HepG2 (cell line): Measurements from ENCODE around the gene CSRNP3. TPM values are rescaled to one million over a fixed set of nuclear protein-coding genes. Genes with fewer than 3 reads are reported as not detected.

Experiments
- ATAC-seq: fragments of 200-7000 bp; cut with Tn5 transposase; 3 replicates; pipeline ENCODE4 v1.9.1; 2020; ENCODE audit warnings: mild to moderate bottlenecking, moderate library complexity
- BruUV-seq: library from RNA; stranded (reverse); fragments of 400-500 nt; replicated peaks from 2 replicates; lab custom pipeline; 2021; lab: Mats Ljungman, UMichigan
- CTCF ChIA-PET: fragments of 300-600 bp; formaldehyde crosslinking; extraction: SDS; loops from one replicate; lab custom pipeline; 2021; ENCODE audit warnings: low total read pairs, inconsistent platforms, low intra/inter-chr PET ratio; lab: Yijun Ruan, JAX
- POLR2A ChIA-PET: fragments of 350-600 bp; sonication (Branson Sonifier 250); formaldehyde crosslinking; loops from one replicate; lab custom pipeline; 2020; ENCODE audit warnings: antibody characterized with exemption, inconsistent platforms; lab: Yijun Ruan, JAX
- DNase-seq: peaks from one replicate; pipeline ENCODE4 v3.0.0-alpha.2; 2015; ENCODE audit warnings: low spot score
- FAIRE-seq: peaks from 3 replicates; lab custom pipeline; 2011; peaks lifted over from hg19 to GRCh38; lab: Jason Lieb, UNC
- H2AFZ ChIP-seq: one replicate; pipeline ENCODE4 v1.6.1; 2011; ENCODE audit warnings: low read length, inconsistent platforms
- H3K27ac ChIP-seq: fragments of 300-600 bp; 3 replicates; pipeline ENCODE4 v1.8.0; 2011; ENCODE audit warnings: mixed run types, mild to moderate bottlenecking, mixed read lengths, low read length, inconsistent platforms; ENCODE audit not compliant: insufficient read depth; ENCODE audit errors: extremely low read length
- H3K27me3 ChIP-seq, 2 experiments: fragments of 200-600 bp in 1 of 2; 2 replicates in 1 of 2; 3 replicates in 1 of 2; pipeline versions ENCODE4 v1.6.0 to v1.8.0; 2011; ENCODE audit warnings: low read length in 2 of 2, mild to moderate bottlenecking in 2 of 2, moderate library complexity in 2 of 2, inconsistent platforms in 1 of 2; ENCODE audit not compliant: insufficient read depth in 2 of 2, control insufficient read depth in 1 of 2
- H3K36me3 ChIP-seq, 2 experiments: fragments of 200-600 bp in 1 of 2; replicated peaks in 1 of 2; 2 replicates in 1 of 2; 3 replicates in 1 of 2; pipeline versions ENCODE4 v1.5.1 to v1.8.0; 2011; ENCODE audit warnings: low read length in 2 of 2, inconsistent platforms in 1 of 2; ENCODE audit not compliant: insufficient read depth in 2 of 2, control insufficient read depth in 1 of 2
- H3K4me1 ChIP-seq: 2 replicates; pipeline ENCODE4 v1.5.1; 2012; ENCODE audit warnings: low read length, inconsistent platforms; ENCODE audit not compliant: insufficient read depth
- H3K4me2 ChIP-seq: 2 replicates; pipeline ENCODE4 v1.6.0; 2011; ENCODE audit warnings: low read depth, low read length, inconsistent platforms
- H3K4me3 ChIP-seq, 3 experiments: fragments of 200-600 bp in 1 of 3; sonication (generic), shearing (Covaris generic) in 1 of 3; replicated peaks in 1 of 3; 2 replicates each; pipeline ENCODE4 v1.5.1; 2011 to 2016; ENCODE audit warnings: low read length in 3 of 3, inconsistent platforms in 2 of 3, low read depth in 2 of 3, mild to moderate bottlenecking in 2 of 3, control low read depth in 1 of 3, mixed read lengths in 1 of 3; ENCODE audit not compliant: insufficient read depth in 1 of 3
- H3K79me2 ChIP-seq: one replicate; pipeline ENCODE4 v1.6.1; 2011; ENCODE audit warnings: low read length, inconsistent platforms; ENCODE audit not compliant: insufficient read depth
- H3K9ac ChIP-seq: 2 replicates; pipeline ENCODE4 v1.6.0; 2011; ENCODE audit warnings: mild to moderate bottlenecking, low read depth, low read length, inconsistent platforms; ENCODE audit not compliant: insufficient read depth
- H3K9me3 ChIP-seq: 2 replicates; pipeline ENCODE4 v1.5.1; 2012; ENCODE audit warnings: mild to moderate bottlenecking, low read length
- H4K20me1 ChIP-seq: 2 replicates; pipeline ENCODE4 v1.6.0; 2011; ENCODE audit warnings: inconsistent platforms, mild to moderate bottlenecking, low read length, moderate library complexity; ENCODE audit not compliant: insufficient read depth
- CTCF ChIP-seq: sonication (generic); formaldehyde crosslinking; IDR thresholded peaks from 2 replicates; pipeline ENCODE4 v1.5.0; 2020; ENCODE audit warnings: mild to moderate bottlenecking, missing genetic modification reagents, moderate library complexity
- DPF2 ChIP-seq: sonication (generic); formaldehyde crosslinking; IDR thresholded peaks from 2 replicates; pipeline ENCODE4 v1.4.0; 2020; ENCODE audit warnings: mild to moderate bottlenecking, low read depth, missing genetic modification reagents, borderline replicate concordance
- HMGA1 ChIP-seq: sonication (generic); formaldehyde crosslinking; conservative IDR thresholded peaks from 2 replicates; pipeline ENCODE4 v1.4.0; 2020; ENCODE audit warnings: missing genetic modification reagents
- MATR3 ChIP-seq: sonication (generic); formaldehyde crosslinking; IDR thresholded peaks from 2 replicates; pipeline ENCODE4 v1.4.0; 2020; ENCODE audit warnings: missing genetic modification reagents
- NCOA2 ChIP-seq: sonication (generic); formaldehyde crosslinking; IDR thresholded peaks from 2 replicates; pipeline ENCODE4 v1.8.0; 2022; ENCODE audit warnings: inconsistent platforms
- PBX3 ChIP-seq: sonication (generic); formaldehyde crosslinking; IDR thresholded peaks from 2 replicates; pipeline ENCODE4 v1.8.1; 2023; ENCODE audit warnings: missing genetic modification reagents, inconsistent platforms, borderline replicate concordance
- TCF12 ChIP-seq, 2 experiments: fragments of 450-650 bp in 1 of 2; sonication (generic) in 1 of 2; formaldehyde crosslinking in 1 of 2; IDR thresholded peaks; 2 replicates each; pipeline versions ENCODE4 v1.6.1 to v1.8.0; 2017 to 2022; ENCODE audit warnings: antibody characterized with exemption in 1 of 2, mild to moderate bottlenecking in 1 of 2, missing genetic modification reagents in 1 of 2, moderate library complexity in 1 of 2
- ZBTB25 ChIP-seq: IDR thresholded peaks from 2 replicates; pipeline ENCODE4 v1.6.1; 2018; ENCODE audit warnings: missing genetic modification reagents
- ZFY ChIP-seq: sonication (generic); formaldehyde crosslinking; IDR thresholded peaks from 2 replicates; pipeline ENCODE4 v1.4.0; 2020; ENCODE audit warnings: missing genetic modification reagents
- ZNF253 ChIP-seq: sonication (generic); formaldehyde crosslinking; IDR thresholded peaks from 2 replicates; pipeline ENCODE4 v1.8.0; 2022; ENCODE audit warnings: mild to moderate bottlenecking, missing genetic modification reagents, borderline replicate concordance
- ZNF501 ChIP-seq: sonication (generic); formaldehyde crosslinking; IDR thresholded peaks from 2 replicates; pipeline ENCODE4 v1.5.1; 2020; ENCODE audit warnings: mild to moderate bottlenecking, moderate library complexity, missing genetic modification reagents
- ZNF792 ChIP-seq: IDR thresholded peaks from 2 replicates; pipeline ENCODE4 v1.6.1; 2016
- WGBS: methylation state at CpG from one replicate; pipeline ENCODE4 v1.1.6; 2017; ENCODE audit warnings: low lambda C conversion rate; 5-methylcytosine and 5-hydroxymethylcytosine counted together
- in situ Hi-C: cut with HindIII; loops from 2 replicates; pipeline ENCODE4 v1.10.0; 2017; ENCODE audit warnings: low pct_unique_long_range_greater_than_20kb; ENCODE audit not compliant: extremely low pct_ligation_motif_present
- intact Hi-C: fragments of 100-400 bp; cut with micrococcal nuclease; formaldehyde crosslinking; loops from one replicate; pipeline ENCODE4 v1.10.0; 2022; ENCODE audit not compliant: unreplicated experiment
- polyA plus RNA-seq, 8 experiments: library from polyadenylated mRNA; depleted of rRNA in 3 of 8; stranded (reverse) in 7 of 8; unstranded in 1 of 8; fragments of >200 nt; fragmentation: Illumina TruSeq in 4 of 8; extraction: Trizol in 4 of 8; gene quantifications; 2 replicates each; pipeline versions ENCODE4 v1.2.1 to v1.2.3, GENCODE V29; 2011 to 2016; ENCODE audit warnings: low read depth in 4 of 8, missing spikeins in 1 of 8, mixed read lengths in 1 of 8; ENCODE audit not compliant: insufficient read depth in 1 of 8
- total RNA-seq, 5 experiments: library from RNA; depleted of rRNA; stranded (reverse); fragments of >200 nt; fragmentation: Illumina TruSeq; extraction: Trizol; gene quantifications; 2 replicates each; pipeline ENCODE4 v1.2.3, GENCODE V29; 2016; ENCODE audit warnings: low read depth in 1 of 5
- TF ChIP-seq, protein P1 (sequence below): sonication (generic); formaldehyde crosslinking; IDR thresholded peaks from 2 replicates; pipeline ENCODE4 v1.8.0; 2022; ENCODE audit warnings: missing genetic modification reagents, low read depth, mild to moderate bottlenecking, borderline replicate concordance
- TF ChIP-seq, protein P2 (sequence below): sonication (generic); formaldehyde crosslinking; IDR thresholded peaks from 2 replicates; pipeline ENCODE4 v1.5.0; 2020; ENCODE audit warnings: mild to moderate bottlenecking, low read depth, missing genetic modification reagents, borderline replicate concordance

CSRNP3 gene
- total and polyA plus RNA-seq, 2 of the 13 experiments (the other 11 are each of a cell fraction or from before 2014, with no cell fraction given) = not detected

- TF ChIP-seq DPF2 = no peak
Measured at GRCh38 chr2:165634855-165635254, 165.4 kb downstream of the CSRNP3 start (continued).

- no peak overlapping the region for H3K27ac ChIP-seq
- POLR2A ChIA-PET = no interaction called here
- CTCF ChIA-PET = no interaction called here
- H3K27me3 ChIP-seq = no peaks in the 10 kb centered on the region
- no peak overlapping the region for H3K9ac ChIP-seq
- in situ Hi-C loops = no loop called here
- WGBS = 0% methylated on average over 1 of the region's 1 CpG
- H3K79me2 ChIP-seq = no peaks in the 10 kb centered on the region
- TF ChIP-seq NCOA2 (CRISPR knock-in tag) (no peak), ZNF501 (no peak), ZNF792 (no peak), PBX3 (CRISPR knock-in tag) (no peak), ZFY (CRISPR knock-in tag) (no peak), ZNF253 (CRISPR knock-in tag) (no peak), MATR3 (no peak), ZBTB25 (CRISPR knock-in tag) (no peak), TCF12 (IDR thresholded peaks at IDR 0.05) (no peak), TCF12 (CRISPR knock-in tag; IDR thresholded peaks at IDR 0.05) (no peak), HMGA1 (CRISPR knock-in tag) (no peak), CTCF (CRISPR knock-in tag) (no peak)
- TF ChIP-seq, protein P1, sequence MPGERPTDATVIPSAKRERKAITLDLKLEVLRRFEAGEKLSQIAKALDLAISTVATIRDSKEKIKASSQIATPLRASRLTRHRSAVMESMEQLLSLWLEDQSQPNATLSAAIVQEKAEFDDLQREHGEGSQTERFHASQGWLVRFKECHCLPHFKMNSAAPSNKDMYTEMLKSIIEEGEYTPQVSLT (CRISPR knock-in tag) = no peak
- TF ChIP-seq, protein P2, sequence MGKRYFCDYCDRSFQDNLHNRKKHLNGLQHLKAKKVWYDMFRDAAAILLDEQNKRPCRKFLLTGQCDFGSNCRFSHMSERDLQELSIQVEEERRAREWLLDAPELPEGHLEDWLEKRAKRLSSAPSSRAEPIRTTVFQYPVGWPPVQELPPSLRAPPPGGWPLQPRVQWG (CRISPR knock-in tag) = no peak
- intact Hi-C loops = no loop called here
- H3K4me2 ChIP-seq = no peak overlapping the region
- no peak overlapping the region for H2AFZ ChIP-seq
- H3K4me3 ChIP-seq = no peak overlapping the region
- no peak for DNase-seq
- no TSS peak for BruUV-seq
- H3K36me3 ChIP-seq = no peaks in the 10 kb centered on the region
- H4K20me1 ChIP-seq = no peaks in the 10 kb centered on the region
- no peaks in the 10 kb centered on the region for H3K4me1 ChIP-seq
- no peak for FAIRE-seq
- no peaks in the 10 kb centered on the region for H3K9me3 ChIP-seq
- ATAC-seq = no peak
Measured at GRCh38 chr2:165635532-165635931, 166.0 kb downstream of the CSRNP3 start.
